Activated CD8-positive, alpha-beta T cell treated with anti-CD3 and anti-CD28 coated beads for 36 hours (primary cell): ENCODE results near the gene TRAK2. TPM values are rescaled to one million over a fixed set of nuclear protein-coding genes. Genes with fewer than 3 reads are reported as not detected.

ENCODE experiments used
- ATAC-seq: fragments of 200-7000 bp; cut with Tn5 transposase; one replicate; pipeline ENCODE4 v1.10.0; 2021; ENCODE audit warnings: mild to moderate bottlenecking, moderate library complexity
- CTCF ChIA-PET: fragments of 350-600 bp; sonication (Branson Sonifier 250); formaldehyde crosslinking; loops from one replicate; lab custom pipeline; 2021; ENCODE audit warnings: antibody characterized with exemption; lab: Charles Lee
- POLR2A ChIA-PET: fragments of 350-600 bp; sonication (Branson Sonifier 250); formaldehyde crosslinking; loops from one replicate; lab custom pipeline; 2021; ENCODE audit warnings: antibody characterized with exemption; lab: Charles Lee
- DNase-seq: peaks from one replicate; pipeline ENCODE4 v3.0.0-alpha.2; 2020
- H3K27ac Mint-ChIP-seq: one replicate; pipeline ENCODE4 v1.8.0; 2021; ENCODE audit warnings: mild to moderate bottlenecking, mixed read lengths
- H3K27me3 Mint-ChIP-seq: one replicate; pipeline ENCODE4 v1.8.0; 2021; ENCODE audit warnings: mixed read lengths
- H3K36me3 Mint-ChIP-seq: one replicate; pipeline ENCODE4 v1.8.0; 2021; ENCODE audit warnings: low read depth, mixed read lengths
- H3K4me1 Mint-ChIP-seq: one replicate; pipeline ENCODE4 v1.8.0; 2021; ENCODE audit warnings: low read depth, mixed read lengths
- H3K4me3 Mint-ChIP-seq: one replicate; pipeline ENCODE4 v1.8.0; 2021; ENCODE audit warnings: mild to moderate bottlenecking, moderate library complexity, mixed read lengths
- H3K9me3 Mint-ChIP-seq: one replicate; pipeline ENCODE4 v1.8.0; 2021; ENCODE audit warnings: mixed read lengths
- intact Hi-C: fragments of 100-400 bp; cut with micrococcal nuclease; formaldehyde crosslinking; loops from one replicate; pipeline ENCODE4 v1.10.0; 2022
- total RNA-seq, 2 experiments: library from RNA; stranded (reverse); gene quantifications; one replicate each; pipeline ENCODE4 v1.2.3, GENCODE V29; 2021
- TF ChIP-seq, protein P1 (sequence below): fragments of 200-600 bp; IDR thresholded peaks from one replicate; pipeline ENCODE4 v1.8.0; 2022; ENCODE audit warnings: antibody characterized with exemption, mild to moderate bottlenecking

The TRAK2 gene
- total RNA-seq, 2 experiments from 2014 or later: 19.8 to 22.8 TPM

DNA sequence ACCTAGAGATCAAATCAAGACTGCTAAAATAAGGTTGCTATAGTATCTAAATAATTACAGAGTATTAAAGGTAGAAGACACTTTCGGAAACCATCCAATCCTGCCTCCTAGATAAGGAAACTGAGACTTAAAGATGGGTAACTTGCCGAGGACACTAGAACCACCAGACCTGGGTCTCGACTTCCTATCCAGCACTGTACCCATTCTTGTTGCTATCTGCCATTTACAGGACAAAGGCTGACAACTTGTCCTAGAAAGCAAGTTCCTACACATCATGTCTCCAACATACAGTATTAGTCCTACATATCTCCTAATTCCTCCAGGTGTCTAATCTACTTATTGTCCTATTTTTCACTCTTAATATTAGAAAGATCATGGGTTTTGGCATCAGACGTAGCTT, 37.7 kb downstream of the TRAK2 start:
- CTCF ChIA-PET: interaction anchor here (0.9 to 2.1 kb wide), 5 partner anchors 8 to 181 kb away, joined by 3 to 9 read pairs (median 5); no protein-coding TSS in a partner anchor
- peaks cover 6% of the 10 kb centered on the region for H3K4me1 Mint-ChIP-seq
- intact Hi-C loops: no loop called here

DNA sequence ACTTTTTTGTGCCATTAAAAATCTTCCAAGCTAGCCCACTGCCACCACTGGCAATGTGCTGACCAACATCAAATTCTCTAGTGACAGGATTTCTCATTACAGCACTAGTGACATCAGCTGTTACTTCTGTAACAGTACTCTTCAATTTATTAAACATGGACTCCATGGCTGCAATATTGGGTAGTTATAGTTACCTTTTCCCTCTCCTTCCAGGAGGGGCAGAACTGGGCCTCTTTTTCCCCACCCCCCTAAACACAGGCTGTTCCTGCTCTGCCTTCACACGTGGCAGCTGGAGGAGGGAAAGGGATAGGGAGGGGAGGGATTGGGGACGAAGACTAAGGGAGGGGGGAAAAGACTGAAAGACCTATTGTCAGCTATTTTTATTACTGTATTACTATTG, 38.1 kb downstream of the TRAK2 start:
- H3K27me3 Mint-ChIP-seq: no peaks in the 10 kb centered on the region
- H3K9me3 Mint-ChIP-seq: no peaks in the 10 kb centered on the region
- POLR2A ChIA-PET: interaction anchor here (0.8 to 1.3 kb wide), 2 partner anchors 19 to 36 kb away, joined by 3 to 4 read pairs; no protein-coding TSS in a partner anchor
- H3K4me1 Mint-ChIP-seq: peaks cover 5% of the 10 kb centered on the region
- DNase-seq: no peak
- CTCF ChIA-PET: interaction anchor here (2.0 to 2.1 kb wide), 2 partner anchors 8 to 181 kb away, joined by 9 read pairs; no protein-coding TSS in a partner anchor
- TF ChIP-seq, protein P1, sequence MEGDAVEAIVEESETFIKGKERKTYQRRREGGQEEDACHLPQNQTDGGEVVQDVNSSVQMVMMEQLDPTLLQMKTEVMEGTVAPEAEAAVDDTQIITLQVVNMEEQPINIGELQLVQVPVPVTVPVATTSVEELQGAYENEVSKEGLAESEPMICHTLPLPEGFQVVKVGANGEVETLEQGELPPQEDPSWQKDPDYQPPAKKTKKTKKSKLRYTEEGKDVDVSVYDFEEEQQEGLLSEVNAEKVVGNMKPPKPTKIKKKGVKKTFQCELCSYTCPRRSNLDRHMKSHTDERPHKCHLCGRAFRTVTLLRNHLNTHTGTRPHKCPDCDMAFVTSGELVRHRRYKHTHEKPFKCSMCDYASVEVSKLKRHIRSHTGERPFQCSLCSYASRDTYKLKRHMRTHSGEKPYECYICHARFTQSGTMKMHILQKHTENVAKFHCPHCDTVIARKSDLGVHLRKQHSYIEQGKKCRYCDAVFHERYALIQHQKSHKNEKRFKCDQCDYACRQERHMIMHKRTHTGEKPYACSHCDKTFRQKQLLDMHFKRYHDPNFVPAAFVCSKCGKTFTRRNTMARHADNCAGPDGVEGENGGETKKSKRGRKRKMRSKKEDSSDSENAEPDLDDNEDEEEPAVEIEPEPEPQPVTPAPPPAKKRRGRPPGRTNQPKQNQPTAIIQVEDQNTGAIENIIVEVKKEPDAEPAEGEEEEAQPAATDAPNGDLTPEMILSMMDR: no peak
- H3K27ac Mint-ChIP-seq: no peak overlapping the region
- no peak overlapping the region for H3K4me3 Mint-ChIP-seq
- ATAC-seq: no peak
- intact Hi-C loops: no loop called here
- peaks cover 6% of the 10 kb centered on the region for H3K36me3 Mint-ChIP-seq

More for the DNA sequence above, 37.7 kb downstream of the TRAK2 start:
- DNase-seq: no peak
- TF ChIP-seq, protein P1: no peak
- Mint-ChIP-seq H3K4me3 (no peak overlapping the region), H3K27ac (no peak overlapping the region), H3K9me3 (no peaks in the 10 kb centered on the region), H3K36me3 (peaks cover 6% of the 10 kb centered on the region), H3K27me3 (no peaks in the 10 kb centered on the region)
- ATAC-seq: peak; percentile 41
- POLR2A ChIA-PET: interaction anchor here (0.8 to 1.3 kb wide), 2 partner anchors 19 to 35 kb away, joined by 3 to 4 read pairs; no protein-coding TSS in a partner anchor

DNA sequence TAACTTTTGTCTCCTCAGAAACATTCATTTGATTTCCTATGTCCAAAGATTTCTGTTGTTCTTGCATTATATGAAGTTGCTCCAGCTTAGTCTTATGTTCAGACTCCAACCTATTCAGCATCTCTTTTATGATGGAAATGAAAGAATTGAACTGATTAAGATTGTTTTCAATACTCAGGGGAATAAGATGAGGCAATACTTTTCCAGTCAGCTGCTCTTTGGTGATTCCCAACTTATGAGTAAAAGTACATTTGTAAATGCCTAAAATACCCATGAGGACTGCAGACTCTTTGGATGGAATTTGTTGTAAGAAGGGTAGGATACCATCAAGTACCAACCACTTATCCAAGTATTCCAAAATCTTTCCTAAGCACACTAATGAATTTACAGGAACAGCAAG, 39.8 kb downstream of the TRAK2 start:
- CTCF ChIA-PET: interaction anchor here (0.9 kb wide), 1 partner anchor 13 kb away, joined by 3 read pairs; no protein-coding TSS in a partner anchor
- H3K27me3 Mint-ChIP-seq: no peaks in the 10 kb centered on the region
- H3K9me3 Mint-ChIP-seq: no peaks in the 10 kb centered on the region
- ATAC-seq: no peak
- POLR2A ChIA-PET: no interaction called here
- no peak overlapping the region for H3K27ac Mint-ChIP-seq
- intact Hi-C loops: no loop called here
- peaks cover 11% of the 10 kb centered on the region for H3K4me1 Mint-ChIP-seq
- no peak for DNase-seq
- H3K4me3 Mint-ChIP-seq: no peak overlapping the region
- H3K36me3 Mint-ChIP-seq: peaks cover 9% of the 10 kb centered on the region
- TF ChIP-seq, protein P1: no peak

DNA sequence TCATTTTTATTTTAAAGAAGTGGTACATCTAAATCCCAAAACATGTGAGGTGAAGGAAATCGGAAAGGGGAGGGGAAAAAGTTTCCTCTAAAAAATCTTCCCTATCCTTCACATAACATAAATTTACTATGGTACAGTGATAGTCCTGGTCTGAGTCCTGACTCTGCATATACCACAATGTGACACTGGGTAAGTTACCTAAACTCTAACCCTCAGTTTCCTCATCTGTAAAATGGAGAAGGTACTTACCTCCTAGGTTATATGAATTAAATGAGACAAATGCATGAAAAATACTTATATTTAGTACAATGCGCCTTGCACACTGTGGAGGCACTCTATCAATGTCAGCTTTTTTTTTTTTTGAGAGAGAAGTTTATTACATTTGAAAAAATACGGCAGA, 42.3 kb downstream of the TRAK2 start:
- intact Hi-C loops: no loop called here
- H3K4me1 Mint-ChIP-seq: peaks cover 34% of the 10 kb centered on the region
- DNase-seq: no peak
- H3K27ac Mint-ChIP-seq: no peak overlapping the region
- ChIA-PET POLR2A (no interaction called here), CTCF (interaction anchor here (0.9 to 1.5 kb wide), 2 partner anchors 11 to 42 kb away, joined by 3 to 4 read pairs; partner anchors contain the start of genes STRADB and TRAK2)
- no peak for ATAC-seq
- TF ChIP-seq, protein P1: no peak
- no peak overlapping the region for H3K4me3 Mint-ChIP-seq
- no peaks in the 10 kb centered on the region for H3K27me3 Mint-ChIP-seq
- no peaks in the 10 kb centered on the region for H3K9me3 Mint-ChIP-seq
- H3K36me3 Mint-ChIP-seq: peaks cover 14% of the 10 kb centered on the region

DNA sequence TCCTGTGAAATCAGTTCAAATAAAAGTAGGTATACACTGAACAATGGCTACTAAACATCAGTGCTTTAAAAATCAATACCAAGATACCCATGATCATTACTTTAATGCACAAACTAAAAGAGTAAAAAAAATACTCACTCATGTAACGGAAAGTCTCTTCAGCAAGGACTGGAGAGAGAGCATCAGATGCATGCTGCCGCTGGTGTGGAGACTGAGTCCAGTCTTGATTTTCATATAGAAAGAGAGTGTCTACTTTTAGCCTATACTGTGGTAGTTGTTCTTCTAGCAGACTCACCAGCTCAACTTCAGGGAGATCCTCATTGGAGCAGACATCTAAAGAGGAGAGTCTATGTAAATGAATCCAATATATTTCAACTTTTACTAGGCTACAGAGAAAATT, 44.0 kb downstream of the TRAK2 start:
- peak overlapping the region; percentile 53 for H3K27ac Mint-ChIP-seq
- no peak for DNase-seq
- no peaks in the 10 kb centered on the region for H3K9me3 Mint-ChIP-seq
- peaks cover 17% of the 10 kb centered on the region for H3K36me3 Mint-ChIP-seq
- ChIA-PET POLR2A (interaction anchor here (0.7 kb wide), 1 partner anchor 12 kb away, joined by 3 read pairs; no protein-coding TSS in a partner anchor), CTCF (no interaction called here)
- H3K27me3 Mint-ChIP-seq: no peaks in the 10 kb centered on the region
- intact Hi-C loops: no loop called here
- no peak for ATAC-seq
- TF ChIP-seq, protein P1: no peak
- peaks cover 42% of the 10 kb centered on the region for H3K4me1 Mint-ChIP-seq
- H3K4me3 Mint-ChIP-seq: no peak overlapping the region
